ENCODE data around the gene G6PC3. TPM values are rescaled to one million over a fixed set of nuclear protein-coding genes. Genes with fewer than 3 reads are reported as not detected.

The G6PC3 gene
- total and polyA plus RNA-seq, 2 donors from 2014 or later = 70.0 to 150 TPM

DNA sequence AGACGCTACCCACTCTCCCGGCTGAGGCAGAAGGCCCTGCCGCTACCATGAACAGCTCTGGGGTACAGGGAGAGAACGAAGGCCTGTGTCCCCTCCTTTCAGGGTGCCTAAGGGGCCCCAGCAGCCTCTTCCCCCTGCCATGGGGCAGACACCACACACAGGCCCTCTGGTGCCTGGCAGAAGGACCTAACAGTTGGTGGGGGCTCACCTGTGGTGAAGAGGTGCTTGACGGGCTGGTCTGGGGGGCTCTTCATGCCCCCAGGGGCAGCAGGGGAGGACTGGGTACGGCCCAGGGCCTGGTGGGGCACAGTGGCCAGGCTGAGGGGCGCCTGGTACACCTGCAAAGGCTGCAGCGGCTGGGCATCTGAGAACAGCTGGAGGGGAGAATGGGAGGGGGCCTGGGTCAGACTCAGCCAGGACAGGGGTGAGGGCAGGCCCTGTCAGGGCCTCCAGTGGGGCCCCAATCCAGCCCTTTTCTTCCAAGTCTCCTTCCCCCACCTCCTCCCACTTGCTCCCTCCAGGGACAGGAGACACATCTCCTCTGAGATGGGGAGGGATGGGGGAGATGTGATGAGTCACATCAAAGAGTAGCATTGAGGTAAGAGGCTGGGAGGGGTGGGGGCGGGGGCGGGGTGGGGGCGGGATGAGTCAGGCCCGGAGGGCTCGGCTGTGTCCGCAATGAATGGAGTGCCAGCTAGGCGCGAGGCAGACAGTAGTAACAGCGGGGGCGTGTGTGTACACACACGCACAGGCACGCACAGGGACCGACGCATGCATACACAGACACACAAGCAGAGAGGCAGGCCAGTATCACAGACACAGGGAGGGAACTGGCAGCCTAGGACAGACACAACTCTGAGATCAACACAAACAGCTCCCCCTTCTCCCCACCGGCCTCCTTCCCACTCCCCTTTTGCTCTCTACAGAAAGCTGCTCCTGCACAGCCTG lies 16.1 kb downstream of the G6PC3 start:
- no peak overlapping the region for H3K4me3 ChIP-seq (ENCODE audit: low read length in 3 of 3)
- intact Hi-C loops (cut with DNase I) = no loop called here
- no peak overlapping the region for H3K9ac ChIP-seq (ENCODE audit: low read length in 3 of 3)
- H3K9me3 ChIP-seq (ENCODE audit: control insufficient read depth in 2 of 3, insufficient read depth in 1 of 3, low read length in 3 of 3) = no peaks in the 10 kb centered on the region
- peaks cover 5 to 59% (median 29%) of the 10 kb centered on the region in 3 donors for H3K36me3 ChIP-seq (ENCODE audit: control insufficient read depth in 2 of 3, insufficient read depth in 3 of 3, low read length in 3 of 3)
- TF ChIP-seq, protein P1, sequence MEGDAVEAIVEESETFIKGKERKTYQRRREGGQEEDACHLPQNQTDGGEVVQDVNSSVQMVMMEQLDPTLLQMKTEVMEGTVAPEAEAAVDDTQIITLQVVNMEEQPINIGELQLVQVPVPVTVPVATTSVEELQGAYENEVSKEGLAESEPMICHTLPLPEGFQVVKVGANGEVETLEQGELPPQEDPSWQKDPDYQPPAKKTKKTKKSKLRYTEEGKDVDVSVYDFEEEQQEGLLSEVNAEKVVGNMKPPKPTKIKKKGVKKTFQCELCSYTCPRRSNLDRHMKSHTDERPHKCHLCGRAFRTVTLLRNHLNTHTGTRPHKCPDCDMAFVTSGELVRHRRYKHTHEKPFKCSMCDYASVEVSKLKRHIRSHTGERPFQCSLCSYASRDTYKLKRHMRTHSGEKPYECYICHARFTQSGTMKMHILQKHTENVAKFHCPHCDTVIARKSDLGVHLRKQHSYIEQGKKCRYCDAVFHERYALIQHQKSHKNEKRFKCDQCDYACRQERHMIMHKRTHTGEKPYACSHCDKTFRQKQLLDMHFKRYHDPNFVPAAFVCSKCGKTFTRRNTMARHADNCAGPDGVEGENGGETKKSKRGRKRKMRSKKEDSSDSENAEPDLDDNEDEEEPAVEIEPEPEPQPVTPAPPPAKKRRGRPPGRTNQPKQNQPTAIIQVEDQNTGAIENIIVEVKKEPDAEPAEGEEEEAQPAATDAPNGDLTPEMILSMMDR (IDR thresholded peaks at IDR 0.05; ENCODE audit: borderline replicate concordance, extremely low read depth, insufficient read depth) = no peak
- DNase-seq (peak in 4 of 5 donors; percentile 46 to 70 (median 49)), FAIRE-seq (no peak)
- H3K27ac ChIP-seq (ENCODE audit: low read depth in 2 of 2, low read length in 2 of 2) = no peak overlapping the region
- no peaks in the 10 kb centered on the region for H3K27me3 ChIP-seq (ENCODE audit: control insufficient read depth, insufficient read depth, low read length)
- H3K4me1 ChIP-seq (ENCODE audit: control insufficient read depth in 2 of 3, insufficient read depth in 2 of 3, low read depth in 1 of 3, low read length in 3 of 3) = no peaks in the 10 kb centered on the region

DNA sequence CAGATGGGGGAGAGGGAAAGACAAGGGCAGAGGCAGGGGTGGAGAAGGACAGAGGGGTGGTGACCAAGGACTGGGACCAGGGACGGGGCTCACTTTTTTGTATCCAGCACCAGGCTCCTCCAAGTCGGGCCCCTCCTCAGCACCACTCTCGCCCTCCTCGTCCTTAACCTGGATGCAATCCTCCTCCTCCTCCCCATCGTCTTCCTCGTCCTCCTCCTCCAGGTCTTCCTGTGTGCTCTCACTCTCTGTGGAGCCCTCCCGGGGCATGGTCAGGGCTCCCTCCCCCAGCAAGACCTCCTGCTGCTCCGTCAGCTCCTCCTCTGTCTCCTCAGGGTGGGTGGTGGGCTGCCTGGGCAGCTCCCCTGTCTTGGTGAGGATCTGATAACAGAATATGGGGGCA lies 16.8 kb downstream of the G6PC3 start:
- H3K9me3 ChIP-seq (ENCODE audit: control insufficient read depth in 2 of 3, insufficient read depth in 1 of 3, low read length in 3 of 3) = no peaks in the 10 kb centered on the region
- H3K4me1 ChIP-seq (ENCODE audit: control insufficient read depth in 2 of 3, insufficient read depth in 2 of 3, low read depth in 1 of 3, low read length in 3 of 3) = no peaks in the 10 kb centered on the region
- H3K27ac ChIP-seq (ENCODE audit: low read depth in 2 of 2, low read length in 2 of 2) = no peak overlapping the region
- FAIRE-seq = no peak
- no peak overlapping the region for H3K9ac ChIP-seq (ENCODE audit: low read length in 3 of 3)
- H3K27me3 ChIP-seq (ENCODE audit: control insufficient read depth, insufficient read depth, low read length) = no peaks in the 10 kb centered on the region
- no peak for DNase-seq
- intact Hi-C loops (cut with DNase I) = no loop called here
- TF ChIP-seq, protein P1 (IDR thresholded peaks at IDR 0.05; ENCODE audit: borderline replicate concordance, extremely low read depth, insufficient read depth) = no peak
- peaks cover 5 to 59% (median 33%) of the 10 kb centered on the region in 3 donors for H3K36me3 ChIP-seq (ENCODE audit: control insufficient read depth in 2 of 3, insufficient read depth in 3 of 3, low read length in 3 of 3)
- H3K4me3 ChIP-seq (ENCODE audit: low read length in 3 of 3) = no peak overlapping the region

DNA sequence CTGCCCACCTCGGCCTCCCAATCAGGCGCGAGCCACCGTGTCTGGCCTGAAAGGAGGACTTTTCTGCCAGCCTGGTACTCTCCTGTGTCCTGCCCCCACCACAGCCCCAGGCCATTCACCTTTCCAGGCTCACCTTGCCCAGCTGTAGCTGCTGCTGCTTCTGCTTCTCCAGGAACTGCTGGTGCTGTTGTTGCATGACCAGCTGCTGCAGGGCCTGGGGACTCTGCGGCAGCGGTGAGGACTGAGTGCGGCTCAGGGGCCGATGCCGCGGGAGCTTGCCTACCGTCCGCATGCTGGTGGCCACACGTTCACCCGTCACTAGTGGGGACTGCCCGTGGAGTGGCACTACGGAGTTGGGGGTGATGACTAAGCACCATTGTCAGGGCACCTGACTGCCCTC lies 17.7 kb downstream of the G6PC3 start:
- intact Hi-C loops (cut with DNase I) = no loop called here
- FAIRE-seq = no peak
- peaks cover 3 to 57% (median 34%) of the 10 kb centered on the region in 3 donors for H3K36me3 ChIP-seq (ENCODE audit: control insufficient read depth in 2 of 3, insufficient read depth in 3 of 3, low read length in 3 of 3)
- no peaks in the 10 kb centered on the region for H3K4me1 ChIP-seq (ENCODE audit: control insufficient read depth in 2 of 3, insufficient read depth in 2 of 3, low read depth in 1 of 3, low read length in 3 of 3)
- H3K27me3 ChIP-seq (ENCODE audit: control insufficient read depth, insufficient read depth, low read length) = no peaks in the 10 kb centered on the region
- DNase-seq = no peak
- no peak overlapping the region for H3K27ac ChIP-seq (ENCODE audit: low read depth in 2 of 2, low read length in 2 of 2)
- H3K9ac ChIP-seq (ENCODE audit: low read length in 3 of 3) = no peak overlapping the region
- H3K9me3 ChIP-seq (ENCODE audit: control insufficient read depth in 2 of 3, insufficient read depth in 1 of 3, low read length in 3 of 3) = no peaks in the 10 kb centered on the region
- TF ChIP-seq, protein P1 (IDR thresholded peaks at IDR 0.05; ENCODE audit: borderline replicate concordance, extremely low read depth, insufficient read depth) = no peak
- no peak overlapping the region for H3K4me3 ChIP-seq (ENCODE audit: low read length in 3 of 3)
